GM19468 (cell line): ENCODE data around the gene ALK.

ENCODE experiments used
- ATAC-seq: cut with Tn5 transposase; IDR thresholded peaks from one replicate; pipeline ENCODE4 v1.9.1; 2021; ENCODE audit warnings: mild to moderate bottlenecking, moderate library complexity, moderate number of reproducible peaks; ENCODE audit not compliant: unreplicated experiment; ENCODE audit errors: extremely low read depth

The ALK gene

GRCh38 chr2:29729932-29730331 is 191.5 kb downstream of the ALK start:
- no peak for ATAC-seq

GRCh38 chr2:29729401-29729800 is 192.0 kb downstream of the ALK start:
- ATAC-seq, result no peak

- ATAC-seq, result no peak
Observed at GRCh38 chr2:29726976-29727375, 194.4 kb downstream of the ALK start.

DNA sequence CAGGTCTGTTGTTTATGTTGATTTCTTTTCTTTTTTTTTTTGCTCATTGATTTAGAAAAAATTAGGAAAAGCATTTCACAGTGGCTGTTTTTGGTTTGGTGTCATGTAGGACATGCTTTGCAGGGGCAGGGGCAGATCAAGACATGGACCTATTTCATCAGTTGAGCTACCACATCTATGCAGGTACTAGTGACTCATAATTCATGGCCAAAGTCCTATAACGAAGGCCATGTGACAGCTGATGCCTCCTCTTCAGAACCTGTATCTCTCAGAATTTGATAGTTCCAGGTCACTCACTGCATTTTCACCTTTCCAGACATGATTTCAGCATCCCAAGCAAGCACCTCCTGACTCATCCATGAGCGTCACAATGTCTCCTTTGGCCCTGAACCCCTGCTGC is 195.8 kb downstream of the ALK start:
- no peak for ATAC-seq

GRCh38 chr2:29724282-29724681 is 197.1 kb downstream of the ALK start:
- ATAC-seq, result no peak

GRCh38 chr2:29723255-29724001 is 198.0 kb downstream of the ALK start:
- ATAC-seq, result peak; percentile 74

DNA sequence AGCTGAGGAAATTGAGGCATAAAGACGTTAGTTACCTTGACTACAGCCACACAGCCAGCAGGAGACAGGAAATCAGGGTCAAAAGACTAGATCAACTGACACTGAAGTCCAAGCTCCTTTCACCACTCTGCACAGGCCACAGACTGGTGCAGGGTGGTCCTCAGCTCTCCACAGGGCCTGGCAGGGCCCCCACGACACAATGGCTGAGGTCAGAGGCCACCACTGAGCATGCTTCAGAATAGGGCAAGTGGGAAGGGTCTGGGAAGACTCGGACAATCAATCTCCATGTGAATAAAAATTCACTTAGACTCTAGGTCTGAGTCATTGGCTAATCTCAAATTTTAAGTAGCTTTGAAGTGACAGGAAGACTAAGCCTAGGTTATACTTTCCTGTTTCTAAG is 201.7 kb downstream of the ALK start:
- ATAC-seq, result no peak

- no peak for ATAC-seq
Observed at GRCh38 chr2:29718076-29718686, 203.2 kb downstream of the ALK start.

DNA sequence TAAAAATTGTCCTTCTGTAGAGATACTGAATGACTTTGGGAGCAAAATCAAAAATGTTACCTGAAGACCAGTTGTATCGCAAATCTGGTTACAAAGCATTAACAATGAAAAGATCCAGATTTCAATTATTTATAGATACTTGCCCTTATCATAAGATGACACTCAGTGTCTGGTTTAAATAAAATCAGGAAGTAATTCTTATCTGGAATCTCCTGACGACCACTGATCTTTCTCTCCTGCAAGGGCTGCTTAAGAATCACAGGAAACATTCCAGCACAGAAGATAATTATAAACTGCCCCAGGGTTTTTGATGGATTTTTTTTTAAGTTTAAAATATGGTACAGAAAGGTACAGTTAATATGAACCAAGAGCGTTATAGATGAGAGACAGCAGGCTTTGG is 205.7 kb downstream of the ALK start:
- ATAC-seq, result no peak

GRCh38 chr2:29714333-29714732 is 207.1 kb downstream of the ALK start:
- no peak for ATAC-seq

GRCh38 chr2:29706171-29706720 is 215.1 kb downstream of the ALK start:
- ATAC-seq, result no peak

DNA sequence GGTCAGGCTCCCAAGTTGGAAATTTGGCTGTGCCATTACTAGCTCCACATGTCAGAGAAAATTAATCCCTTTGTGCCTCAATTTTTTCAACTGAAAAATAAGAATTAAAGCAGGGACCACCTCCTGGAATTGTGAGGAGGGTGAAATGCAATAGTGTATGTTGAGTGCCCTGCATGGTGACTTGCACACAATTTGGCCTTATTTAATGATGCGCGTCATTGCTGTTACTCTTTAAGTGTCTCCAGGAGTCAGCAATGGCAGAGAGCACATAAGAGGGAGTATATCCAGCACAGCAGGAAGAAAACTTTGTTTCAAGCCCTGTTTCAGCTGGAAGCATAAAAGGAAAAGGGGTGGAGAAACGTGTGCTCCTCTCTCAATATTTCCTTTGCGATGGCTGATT is 215.8 kb downstream of the ALK start:
- ATAC-seq, result no peak

GRCh38 chr2:29703336-29703735 is 218.1 kb downstream of the ALK start:
- no peak for ATAC-seq

DNA sequence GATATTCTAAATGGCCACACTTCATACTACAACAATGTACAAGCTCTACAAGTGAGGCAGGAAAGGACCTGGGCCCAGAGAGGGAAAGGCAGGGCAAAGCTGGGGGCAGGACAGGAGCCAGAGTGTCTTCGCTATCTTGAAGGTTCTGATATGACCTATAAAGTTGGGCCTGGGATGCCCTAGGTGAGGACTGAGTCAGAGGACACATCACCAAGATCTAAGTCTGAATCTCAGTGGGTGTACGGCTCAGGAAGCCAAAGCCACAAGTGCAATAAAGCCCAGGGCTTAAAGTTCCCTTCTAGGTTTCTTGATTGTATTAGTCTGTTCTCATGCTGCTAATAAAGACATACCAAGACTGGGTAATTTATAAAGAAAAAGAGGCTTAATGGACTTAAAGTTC is 219.1 kb downstream of the ALK start:
- no peak for ATAC-seq

- no peak for ATAC-seq
Observed at GRCh38 chr2:29700560-29700959, 220.8 kb downstream of the ALK start.

DNA sequence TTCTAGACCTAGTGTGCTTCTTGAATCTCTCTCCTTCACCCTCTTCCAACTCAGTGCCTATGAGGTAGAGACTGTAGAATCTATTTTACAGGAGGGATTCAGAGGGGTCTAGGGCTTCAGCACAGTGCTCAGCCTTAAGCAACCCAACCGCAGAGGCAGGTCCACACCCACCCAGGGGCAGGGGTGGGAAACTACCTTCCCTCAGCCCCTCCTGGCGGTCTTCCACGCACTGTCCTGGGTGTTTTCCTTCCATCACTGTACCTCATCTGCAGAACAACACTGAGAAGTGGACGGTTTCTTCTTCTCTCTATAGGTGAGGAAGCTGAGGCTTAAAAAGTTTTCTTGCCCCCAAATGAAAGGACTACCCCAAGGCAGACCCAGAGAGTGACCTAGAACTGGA is 222.3 kb downstream of the ALK start:
- ATAC-seq, result no peak

- no peak for ATAC-seq
Observed at GRCh38 chr2:29698216-29698615, 223.2 kb downstream of the ALK start.

DNA sequence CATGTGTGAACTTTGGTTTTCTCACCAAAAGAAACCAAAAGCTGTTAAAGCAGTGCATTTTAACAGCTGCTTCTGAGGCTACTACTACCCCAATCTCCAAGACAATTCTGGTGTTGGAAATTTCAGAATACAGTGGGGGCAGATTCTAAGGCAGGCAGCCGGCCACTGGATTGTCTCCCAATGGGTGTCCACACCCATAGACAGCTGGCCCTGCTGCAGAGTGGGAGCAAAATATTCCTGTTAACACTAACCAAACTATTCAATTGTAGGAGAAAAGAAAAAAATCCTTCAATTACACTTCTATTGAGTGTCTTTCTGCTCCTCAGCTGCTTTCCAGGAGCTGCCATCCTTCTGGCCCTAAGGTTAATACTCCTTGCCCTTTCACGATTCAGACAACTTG is 223.7 kb downstream of the ALK start:
- no peak for ATAC-seq

DNA sequence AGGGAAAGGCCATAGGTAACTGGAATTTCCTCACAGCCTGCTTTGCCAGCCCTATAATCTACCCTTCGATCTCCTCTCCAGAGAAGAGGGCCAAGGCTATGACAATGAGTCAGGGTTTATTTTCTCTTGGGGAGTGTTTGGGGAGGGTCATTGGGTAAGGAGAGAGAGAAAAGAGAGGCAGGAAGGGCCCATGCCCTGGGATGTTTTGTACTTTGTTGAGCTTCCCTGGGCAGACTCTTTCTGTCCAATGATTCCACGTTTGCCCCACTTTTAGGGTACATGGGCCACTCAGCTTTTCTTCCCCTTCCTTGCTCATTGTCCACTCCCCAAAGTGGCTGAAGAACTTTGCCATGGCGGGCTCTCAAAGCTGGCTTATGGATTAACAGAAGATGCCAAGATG is 224.2 kb downstream of the ALK start:
- ATAC-seq, result no peak

DNA sequence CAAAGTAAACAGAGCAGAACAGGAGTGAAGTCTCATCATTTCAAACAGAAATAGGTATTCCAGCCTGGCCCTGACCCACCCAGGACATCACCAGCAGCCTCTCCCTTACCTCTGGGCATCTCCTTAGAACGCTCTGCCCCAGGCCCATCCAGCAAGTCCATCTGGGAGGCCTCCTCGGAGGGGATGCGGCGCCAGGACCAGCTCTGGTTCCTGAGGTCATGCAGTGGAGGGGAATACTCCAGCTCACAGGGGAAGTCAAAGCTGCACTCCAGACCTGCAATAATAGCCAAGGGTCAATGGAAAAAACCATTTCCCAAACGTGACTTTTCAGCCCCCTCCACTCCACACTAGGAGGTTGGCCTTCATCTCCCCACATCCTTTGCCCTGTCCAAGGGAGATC is 226.6 kb downstream of the ALK start:
- ATAC-seq, result no peak

DNA sequence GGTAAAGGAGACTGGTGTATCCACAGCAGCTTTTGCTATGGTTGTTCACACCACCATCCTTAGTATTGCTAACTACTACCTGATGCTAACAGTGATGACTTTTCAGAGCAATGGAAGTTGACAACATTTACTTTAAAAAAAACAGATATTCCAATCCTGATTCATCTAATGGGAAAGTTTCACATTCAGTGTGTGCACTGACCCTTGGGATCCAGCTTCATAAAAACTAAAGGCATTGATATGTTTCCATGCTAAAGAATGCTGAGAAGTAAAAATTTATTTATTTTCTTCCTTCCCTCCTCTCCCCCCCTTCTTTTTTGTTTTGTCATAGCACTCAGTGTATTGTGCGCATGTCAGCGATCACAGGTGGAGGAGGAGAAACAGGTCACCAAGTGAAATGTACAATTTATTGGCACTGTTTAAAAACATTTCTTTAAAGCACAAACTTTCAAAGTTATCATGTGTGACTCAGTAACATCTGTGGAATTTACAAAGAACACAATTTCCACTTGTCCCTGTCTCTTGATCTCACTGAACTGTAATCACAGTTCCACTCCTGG is 229.9 kb downstream of the ALK start:
- no peak for ATAC-seq

GRCh38 chr2:29689666-29690065 is 231.7 kb downstream of the ALK start:
- ATAC-seq, result no peak
